ENCODE results near the gene KCNK1.

KCNK1 gene

GRCh38 chr1:233613252-233614172 lies at the start of gene KCNK1:
Gene KCNK1, plus strand, starts transcription at chr1:233614106. Its CDS starts 66 bp downstream, at chr1:233614172.
- DNase-seq, result no peak

GRCh38 chr1:233565313-233565712 lies 48.6 kb upstream of the KCNK1 start:
- DNase-seq, result no peak

DNA sequence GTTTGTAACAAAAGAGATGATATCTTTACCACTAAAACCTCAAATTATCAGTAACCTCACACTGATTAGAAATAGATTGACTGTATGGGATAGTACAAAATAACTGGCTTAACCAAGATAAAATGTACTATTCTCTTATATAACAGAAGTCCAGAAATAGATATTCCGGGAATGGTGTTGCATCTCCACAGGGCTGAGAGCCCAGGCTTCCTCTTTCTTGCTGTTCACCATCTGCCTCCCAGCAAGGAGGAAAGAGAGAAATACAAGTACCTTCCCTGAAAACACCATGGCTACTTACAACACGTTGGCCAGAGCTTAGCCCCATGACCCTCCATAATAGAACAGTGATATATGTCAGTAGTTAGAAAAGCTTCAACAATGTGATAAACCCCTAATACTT lies 47.0 kb upstream of the KCNK1 start:
- DNase-seq, result no peak

- DNase-seq, result no peak
Measured at GRCh38 chr1:233569636-233570035, 44.3 kb upstream of the KCNK1 start.

DNA sequence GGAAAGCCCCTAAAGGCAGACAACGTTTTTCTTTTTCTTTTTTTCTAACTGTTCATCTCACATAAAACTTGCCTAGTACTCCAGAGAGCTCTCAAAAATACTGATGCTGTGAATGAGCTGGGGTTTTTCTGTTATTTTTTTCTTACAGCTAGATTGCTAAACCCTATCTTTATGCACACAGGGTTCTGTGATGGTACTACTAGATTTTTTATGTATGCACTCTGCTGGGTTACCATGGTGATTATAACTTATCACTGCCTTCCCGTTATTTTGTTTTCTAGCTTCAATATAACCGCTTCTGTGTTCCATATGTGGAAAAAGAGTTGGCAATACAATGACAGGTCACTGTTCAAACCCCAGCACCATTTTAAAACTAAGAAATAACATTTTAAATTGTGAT lies 43.7 kb upstream of the KCNK1 start:
- DNase-seq, result no peak

DNA sequence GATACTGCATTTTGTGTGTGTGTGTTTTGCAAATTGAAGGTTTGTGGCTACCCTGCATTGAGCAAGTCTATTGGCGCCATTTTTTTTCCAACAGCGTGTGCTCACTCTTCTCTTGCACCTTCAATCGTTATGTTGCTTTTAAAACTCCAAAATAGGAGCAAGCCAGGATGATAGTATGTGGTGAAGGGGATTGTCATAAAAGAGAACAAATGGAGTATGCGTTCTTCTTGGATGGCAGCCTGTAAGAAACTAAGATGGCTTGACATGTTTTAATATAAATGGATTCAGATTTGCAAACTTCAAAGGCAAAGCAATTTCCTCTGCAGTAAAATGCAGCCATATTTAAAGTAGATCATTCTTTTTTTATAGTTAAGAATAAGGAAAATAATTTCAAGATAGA lies 43.2 kb upstream of the KCNK1 start:
- no peak for DNase-seq

- DNase-seq, result no peak
Measured at GRCh38 chr1:233572896-233573295, 41.0 kb upstream of the KCNK1 start.

GRCh38 chr1:233575450-233575849 lies 38.5 kb upstream of the KCNK1 start:
- DNase-seq, result no peak

GRCh38 chr1:233582439-233582838 lies 31.5 kb upstream of the KCNK1 start:
- DNase-seq, result no peak

GRCh38 chr1:233584376-233584775 lies 29.5 kb upstream of the KCNK1 start:
- no peak for DNase-seq

- DNase-seq, result no peak
Measured at GRCh38 chr1:233584931-233585330, 29.0 kb upstream of the KCNK1 start.

DNA sequence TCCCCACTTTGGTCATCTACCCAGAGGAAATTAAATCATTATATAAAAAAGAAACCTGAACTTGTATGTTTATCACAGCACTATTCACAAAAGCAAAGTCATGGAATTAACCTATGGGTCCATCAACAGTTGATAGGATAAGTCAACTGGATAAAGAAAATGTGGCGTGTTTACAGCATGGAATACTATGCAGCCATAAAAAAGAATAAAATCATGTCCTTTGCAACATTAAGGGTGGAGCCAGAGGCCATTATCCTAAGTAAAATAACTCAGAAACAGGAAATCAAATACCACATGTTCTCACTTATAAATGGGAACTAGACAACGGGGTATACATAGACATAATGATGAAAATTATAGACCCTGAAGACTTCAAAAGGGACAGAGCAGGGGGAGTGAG lies 27.6 kb upstream of the KCNK1 start:
- DNase-seq, result no peak

- DNase-seq, result no peak
Measured at GRCh38 chr1:233587196-233587595, 26.7 kb upstream of the KCNK1 start.

DNA sequence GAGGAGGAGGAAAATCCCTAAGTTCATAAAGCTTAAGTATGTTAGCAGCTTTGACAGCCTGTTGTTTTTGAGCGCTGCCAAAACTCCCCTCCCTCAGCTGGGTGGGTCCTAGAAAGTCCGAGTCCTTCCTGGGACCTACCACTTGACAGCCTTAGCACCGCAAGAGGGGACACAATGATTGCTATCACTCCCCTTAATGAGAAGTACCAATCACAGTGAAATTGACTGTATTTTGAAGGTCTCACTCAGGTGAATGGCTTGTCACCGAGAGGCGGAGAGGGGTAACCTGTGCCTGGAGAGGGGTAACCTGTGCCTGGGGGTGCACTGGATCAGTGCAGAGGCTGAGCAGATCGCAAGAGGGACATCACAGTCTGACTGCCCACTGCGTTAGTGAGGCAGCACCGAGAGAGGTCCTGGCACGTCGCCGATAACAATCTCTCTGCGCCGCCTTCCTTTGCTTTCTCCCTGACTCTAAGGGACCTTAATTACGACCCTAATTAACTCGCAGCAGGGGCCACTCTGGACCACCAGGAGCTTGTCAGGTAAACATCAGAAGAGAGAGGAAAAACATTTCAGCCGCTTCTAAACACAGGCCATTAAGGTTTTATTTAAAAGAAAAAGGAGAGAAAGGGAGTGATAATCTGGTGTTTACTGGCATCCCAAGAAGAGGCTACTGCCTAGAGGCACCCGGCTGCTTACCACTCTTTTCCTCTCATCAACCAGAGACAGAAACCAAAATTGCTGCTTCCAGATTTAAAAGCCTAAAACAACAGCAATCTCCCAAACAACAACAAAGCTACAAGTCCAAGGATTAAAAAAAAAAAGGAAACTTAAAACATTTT lies 25.7 kb upstream of the KCNK1 start:
- DNase-seq, result no peak

DNA sequence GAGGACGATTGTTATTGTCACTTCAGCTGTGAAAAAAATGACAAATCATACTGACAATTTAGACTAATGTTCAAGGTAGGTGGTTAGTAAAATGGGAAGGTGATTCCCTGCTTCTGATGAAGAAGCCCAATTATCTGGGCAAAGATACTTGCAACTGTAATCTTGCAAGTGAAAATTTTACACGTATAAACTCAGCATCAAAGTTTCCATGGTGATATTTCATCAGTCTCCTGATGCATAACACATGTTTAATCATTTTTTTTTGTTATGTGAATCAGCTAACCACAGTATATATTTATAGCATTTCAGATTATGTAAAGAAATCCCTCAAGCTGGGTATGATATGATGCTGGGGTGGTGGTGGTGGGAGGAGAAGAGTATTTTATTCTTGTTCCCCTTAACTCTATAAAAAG lies 16.4 kb upstream of the KCNK1 start:
- DNase-seq, result no peak

DNA sequence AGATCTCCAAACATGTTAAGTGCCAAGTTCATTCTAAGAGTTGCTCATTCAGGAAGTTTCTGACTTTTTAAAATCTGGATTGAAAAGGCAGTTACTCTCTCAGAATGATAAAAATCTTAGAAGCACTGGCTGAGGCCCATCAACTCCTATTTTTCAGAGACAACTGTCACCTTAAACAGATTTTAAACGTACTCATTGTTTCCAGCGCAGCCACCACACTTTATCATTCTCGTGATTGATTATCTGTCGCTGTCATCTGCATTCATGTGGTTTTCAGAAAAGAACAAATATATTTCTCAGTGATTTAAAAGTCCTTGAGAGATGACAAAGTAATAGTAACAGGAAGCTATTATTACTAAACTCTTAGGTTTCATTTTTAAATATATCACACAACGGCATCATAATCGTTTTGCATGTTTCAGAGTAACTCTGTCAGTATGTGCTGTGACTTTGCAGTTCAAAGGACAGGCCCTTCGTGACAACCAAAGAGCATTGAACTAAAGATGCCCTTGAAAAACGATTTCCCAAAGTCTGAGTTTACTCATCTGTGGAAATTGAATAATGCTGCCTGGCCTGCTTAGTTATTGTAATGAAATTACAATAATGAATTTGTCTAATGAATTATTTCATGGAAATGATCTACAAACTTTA lies 14.9 kb upstream of the KCNK1 start:
- peak; percentile 35 for DNase-seq

- DNase-seq, result no peak
Measured at GRCh38 chr1:233599542-233600073, 14.3 kb upstream of the KCNK1 start.

- DNase-seq, result no peak
Measured at GRCh38 chr1:233600488-233600887, 13.4 kb upstream of the KCNK1 start.

GRCh38 chr1:233603478-233603877 lies 10.4 kb upstream of the KCNK1 start:
- DNase-seq, result no peak

GRCh38 chr1:233605205-233605604 lies 8.7 kb upstream of the KCNK1 start:
- no peak for DNase-seq

DNA sequence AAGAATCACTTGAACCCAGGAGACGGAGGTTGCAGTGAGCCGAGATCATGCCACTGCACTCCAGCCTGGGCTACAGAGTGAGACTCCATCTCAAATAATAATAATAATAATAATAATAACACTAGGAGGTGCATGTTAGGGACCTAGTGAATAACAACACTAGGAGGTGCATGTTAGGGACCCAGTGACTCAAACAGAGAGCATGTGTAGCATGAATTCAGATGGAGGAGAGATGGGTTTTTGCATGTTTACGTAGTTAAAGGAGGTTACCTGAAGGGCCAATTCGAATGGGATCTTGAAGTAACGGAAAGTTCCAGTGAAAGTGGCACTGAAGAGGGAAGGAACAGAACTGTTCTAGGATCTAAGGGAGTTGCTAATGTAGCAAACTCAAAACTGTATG lies 7.1 kb upstream of the KCNK1 start:
- no peak for DNase-seq

GRCh38 chr1:233607252-233608119 lies 6.4 kb upstream of the KCNK1 start:
- no peak for DNase-seq

All from stimulated activated naive CD4-positive, alpha-beta T cell treated with Interleukin-2 at 50 U/mL for 16 hours (primary cell).